A673 (cell line): ENCODE results near the gene PXT1.

Experiments used
- CTCF ChIP-seq: fragments of 300-800, 200-600 bp; sonication (generic); conservative IDR thresholded peaks from 2 replicates; pipeline ENCODE4 v1.5.1; 2017; ENCODE audit warnings: low read depth, mild to moderate bottlenecking, antibody characterized with exemption, low read length, moderate library complexity, mixed read lengths
- EZH2 ChIP-seq: fragments of 200-600 bp; sonication (generic); IDR thresholded peaks from 2 replicates; pipeline ENCODE4 v1.6.1; 2017; ENCODE audit warnings: borderline replicate concordance, low read depth, mild to moderate bottlenecking, mixed read lengths, antibody characterized with exemption, low read length; ENCODE audit not compliant: poor library complexity, severe bottlenecking

GRCh38 chr6:36362551-36363370 is 79.9 kb downstream of the PXT1 start:
- no peak for TF ChIP-seq EZH2
- no peak for TF ChIP-seq CTCF
